Measurements from ENCODE around the gene HNRNPC. TPM values are rescaled to one million over a fixed set of nuclear protein-coding genes. Genes with fewer than 3 reads are reported as not detected.
A peak's percentile ranks its signal among the peaks of the same experiment; 100 is the strongest.

Gene HNRNPC
- total RNA-seq, 1 experiment from 2014 or later, result 843 TPM

DNA sequence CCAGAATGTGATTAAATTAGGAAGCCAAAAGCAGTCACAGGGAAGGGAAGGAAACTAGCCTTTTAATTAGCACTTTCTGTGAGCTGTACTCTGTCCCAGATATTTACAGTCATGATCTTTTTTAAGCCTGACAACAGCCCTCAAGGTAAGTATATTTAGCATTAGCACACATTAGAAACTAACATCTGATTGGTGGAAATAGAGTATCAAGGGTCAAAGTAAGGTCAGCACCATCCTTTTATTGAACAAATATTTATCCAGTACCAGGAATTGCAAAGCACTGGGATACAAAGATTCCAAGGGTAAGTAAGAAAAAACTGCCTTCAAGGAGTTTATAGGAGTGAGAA, 38.9 kb upstream of the HNRNPC start:
- TSS peak; percentile 100 for BruUV-seq (replicated peaks)
- Histone ChIP-seq H3K9me2 (ENCODE audit: insufficient read depth) (no peaks in the 10 kb centered on the region), H3K9me3 (ENCODE audit: control insufficient read depth in 1 of 2, insufficient read depth in 1 of 2, low read depth in 1 of 2, low read length in 2 of 2) (no peaks in the 10 kb centered on the region), H2AFZ (ENCODE audit: low read depth, low read length, poor library complexity, severe bottlenecking) (peak overlapping the region; percentile 31), H3K79me2 (ENCODE audit: insufficient read depth, low read length) (no peaks in the 10 kb centered on the region), H3K36me3 (ENCODE audit: control insufficient read depth in 1 of 2, insufficient read depth in 2 of 2, low read length in 2 of 2) (no peaks in the 10 kb centered on the region), H3K4me2 (ENCODE audit: low read length) (peak overlapping the region; percentile 18; the same call in 1 of the 2 replicates), H3K4me1 (ENCODE audit: control insufficient read depth in 1 of 2, insufficient read depth in 2 of 2, low read length in 2 of 2) (peaks cover 0 to 15% of the 10 kb centered on the region in 2 experiments; a peak in 3 of 4 replicates), H3K9ac (ENCODE audit: low read length) (no peak overlapping the region), H3K27me3 (ENCODE audit: insufficient read depth, low read length) (no peaks in the 10 kb centered on the region; the same call in 1 of the 2 replicates), H3K4me3 (replicated peaks in 1 of 2; ENCODE audit: low read depth in 1 of 2, low read length in 2 of 2) (no peak overlapping the region), H4K20me1 (ENCODE audit: insufficient read depth) (no peaks in the 10 kb centered on the region), H3K27ac (ENCODE audit: low read depth, low read length) (no peak overlapping the region)
- CTCF ChIA-PET, result no interaction called here
- intact Hi-C loops (cut with micrococcal nuclease), result no loop called here
- ATAC-seq (no peak), DNase-seq (ENCODE audit: low read depth, low spot score) (no peak)
- POLR2A ChIA-PET, result interaction anchor here (0.7 kb wide), 1 partner anchor 11 kb away, joined by 3 read pairs; no protein-coding TSS in a partner anchor
- TF ChIP-seq JUND (IDR thresholded peaks at IDR 0.05) (no peak), ZNF274 (IDR thresholded peaks at IDR 0.05; ENCODE audit: low read depth, low read length) (no peak), ELF1 (IDR thresholded peaks at IDR 0.05; ENCODE audit: borderline replicate concordance, low read depth) (no peak), POLR2A (IDR thresholded peaks at IDR 0.05; ENCODE audit: borderline replicate concordance, extremely low read depth, insufficient read depth, insufficient read length) (no peak), YY1 (IDR thresholded peaks at IDR 0.05; ENCODE audit: extremely low read depth, insufficient replicate concordance, low read depth, low read length) (no peak), SRF (IDR thresholded peaks at IDR 0.05; ENCODE audit: low read depth) (no peak), EGR1 (IDR thresholded peaks at IDR 0.05; ENCODE audit: low read depth) (no peak), FOSL1 (IDR thresholded peaks at IDR 0.05; ENCODE audit: low read depth) (no peak), CEBPB (IDR thresholded peaks at IDR 0.05; ENCODE audit: low read depth) (no peak), CBX3 (IDR thresholded peaks at IDR 0.05; ENCODE audit: low read depth) (no peak), EZH2phosphoT487 (IDR thresholded peaks at IDR 0.05; ENCODE audit: borderline replicate concordance) (no peak), ZFX (IDR thresholded peaks at IDR 0.05) (no peak), TCF7L2 (IDR thresholded peaks at IDR 0.05; ENCODE audit: borderline replicate concordance, extremely low read depth, insufficient read depth, insufficient read length) (no peak)
- TF ChIP-seq, protein P1, sequence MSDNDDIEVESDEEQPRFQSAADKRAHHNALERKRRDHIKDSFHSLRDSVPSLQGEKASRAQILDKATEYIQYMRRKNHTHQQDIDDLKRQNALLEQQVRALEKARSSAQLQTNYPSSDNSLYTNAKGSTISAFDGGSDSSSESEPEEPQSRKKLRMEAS (IDR thresholded peaks at IDR 0.05), result no peak
- TF ChIP-seq, protein P2, sequence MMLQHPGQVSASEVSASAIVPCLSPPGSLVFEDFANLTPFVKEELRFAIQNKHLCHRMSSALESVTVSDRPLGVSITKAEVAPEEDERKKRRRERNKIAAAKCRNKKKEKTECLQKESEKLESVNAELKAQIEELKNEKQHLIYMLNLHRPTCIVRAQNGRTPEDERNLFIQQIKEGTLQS (IDR thresholded peaks at IDR 0.05), result no peak
- RAD21 ChIA-PET (ENCODE audit: low non-redundant PET in 1 of 2, low total read pairs in 2 of 2, uncharacterized antibody in 2 of 2, unreplicated experiment in 2 of 2), result no interaction called here

Data from HCT116 (cell line).